A204.1 (cell line): ENCODE data around the gene PLSCR3.
"Not testable (repeated sequence)": the region's sequence is repeated elsewhere in the genome, so short reads cannot be mapped to it uniquely, and the experiment has no call there.

ENCODE experiments used
- FAIRE-seq: peaks from 2 replicates; lab custom pipeline; 2012; peaks lifted over from hg19 to GRCh38; lab: Jason Lieb, UNC

PLSCR3 gene

GRCh38 chr17:7380321-7380720 lies 14.0 kb downstream of the PLSCR3 start:
- no peak for FAIRE-seq

GRCh38 chr17:7379134-7379533 lies 15.2 kb downstream of the PLSCR3 start:
- FAIRE-seq, result no peak

DNA sequence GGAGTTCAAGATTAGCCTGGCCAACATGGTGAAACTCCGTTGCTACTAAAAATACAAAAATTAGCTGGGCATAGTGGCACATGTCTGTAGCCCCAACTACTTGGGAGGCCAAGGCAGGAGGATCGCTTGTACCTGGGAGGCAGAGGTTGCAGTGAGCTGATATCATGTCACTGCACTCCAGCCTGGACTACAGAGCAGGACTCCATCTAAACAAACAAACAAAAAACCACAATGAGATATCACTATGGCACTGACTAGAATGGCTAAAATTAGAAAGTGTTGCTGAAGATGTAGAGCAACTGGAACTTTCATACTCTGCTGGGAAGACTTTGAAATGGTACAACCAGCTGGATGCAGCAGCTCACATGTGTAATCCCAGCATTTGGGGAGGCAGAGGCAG lies 20.0 kb downstream of the PLSCR3 start:
- no peak for FAIRE-seq

DNA sequence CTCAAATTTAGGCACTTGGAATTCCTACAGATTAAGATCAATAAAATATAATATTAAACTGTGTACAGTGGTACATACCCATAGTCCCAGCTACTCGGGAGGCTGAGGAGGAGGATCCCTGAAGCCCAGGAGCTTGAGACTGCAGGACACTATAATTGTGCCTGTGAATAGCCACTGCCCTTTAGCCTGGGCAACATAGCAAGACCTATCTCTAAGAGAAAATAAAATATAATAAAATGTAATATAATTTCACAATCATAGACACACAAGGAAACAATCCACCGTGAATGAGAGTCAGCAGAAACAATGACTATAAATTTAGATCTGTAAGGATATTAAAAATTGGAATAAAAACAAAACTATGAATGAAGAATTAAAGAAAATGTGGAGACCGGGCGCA lies 23.5 kb downstream of the PLSCR3 start:
- no peak for FAIRE-seq

DNA sequence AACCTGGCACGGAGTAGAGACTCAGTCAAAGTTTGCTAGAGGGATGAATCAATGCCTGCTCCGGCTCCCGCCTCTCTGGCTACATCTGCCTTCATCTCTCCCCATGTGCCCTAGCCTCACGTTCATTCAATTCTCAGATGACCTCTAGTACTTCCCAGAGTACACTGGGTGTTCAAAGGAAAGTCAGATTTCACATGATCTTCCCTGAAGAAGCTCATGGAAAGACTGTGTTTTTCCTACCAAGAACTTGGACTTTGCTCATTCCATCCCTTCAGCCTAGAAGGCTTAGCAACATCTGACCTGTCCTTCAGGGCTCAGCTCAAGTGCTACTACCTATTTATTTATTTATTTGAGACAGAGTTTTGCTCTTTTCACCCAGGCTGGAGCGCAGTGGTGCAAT lies 24.5 kb downstream of the PLSCR3 start:
- no peak for FAIRE-seq

- not testable (repeated sequence) for FAIRE-seq
These were observed 25.7 kb downstream of the PLSCR3 start for GRCh38 chr17:7368599-7368994.

- no peak for FAIRE-seq
These were observed 26.3 kb downstream of the PLSCR3 start for GRCh38 chr17:7367918-7368598.

DNA sequence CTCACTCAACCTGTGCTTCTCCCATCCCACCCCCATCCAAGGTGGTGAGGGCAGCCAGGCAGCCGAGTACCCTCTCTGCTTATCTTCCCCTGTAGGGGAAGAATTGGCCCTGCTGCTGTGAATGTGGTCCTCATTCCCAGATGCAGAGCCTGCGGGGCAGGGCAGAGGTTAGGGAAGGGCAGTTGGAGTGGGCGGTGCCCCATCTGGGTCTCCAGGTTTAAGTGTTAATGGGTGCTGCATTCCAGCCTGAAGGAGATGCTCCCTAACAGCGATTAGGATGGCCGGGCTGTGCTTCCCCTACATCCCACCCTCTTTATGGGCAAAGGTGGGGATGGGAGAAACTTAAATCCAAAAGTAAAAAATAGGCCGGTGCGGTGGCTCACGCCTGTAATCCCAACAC lies 27.2 kb downstream of the PLSCR3 start:
- no peak for FAIRE-seq

DNA sequence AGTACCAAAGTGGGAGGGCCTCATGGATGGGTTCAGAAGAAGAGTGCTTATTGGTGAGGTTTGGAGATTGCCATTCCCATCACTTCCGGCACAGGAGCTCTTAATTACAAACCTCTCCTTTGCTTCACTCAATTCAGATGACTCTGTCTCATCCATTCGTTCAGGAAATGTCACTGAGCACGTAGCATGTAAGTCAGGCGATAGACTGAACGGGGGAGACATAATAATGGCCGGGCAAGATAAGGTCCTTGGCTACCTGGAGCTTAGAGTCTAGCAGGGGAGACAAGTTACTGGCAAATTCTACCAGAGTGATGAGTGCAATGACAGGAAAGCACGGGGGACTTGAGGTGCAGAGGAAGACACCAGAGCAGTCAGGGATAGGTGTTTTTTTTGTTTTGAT lies 28.4 kb downstream of the PLSCR3 start:
- FAIRE-seq, result not testable (repeated sequence)

- FAIRE-seq, result no peak
These were observed 31.0 kb downstream of the PLSCR3 start for GRCh38 chr17:7363311-7363710.

- FAIRE-seq, result no peak
These were observed 32.4 kb downstream of the PLSCR3 start for GRCh38 chr17:7361906-7362305.

- no peak for FAIRE-seq
These were observed 36.9 kb downstream of the PLSCR3 start for GRCh38 chr17:7357381-7357780.

GRCh38 chr17:7356756-7357155 lies 37.6 kb downstream of the PLSCR3 start:
- FAIRE-seq, result no peak

GRCh38 chr17:7356072-7356549 lies 38.2 kb downstream of the PLSCR3 start:
- no peak for FAIRE-seq

GRCh38 chr17:7355573-7355972 lies 38.8 kb downstream of the PLSCR3 start:
- FAIRE-seq, result no peak

GRCh38 chr17:7355053-7355452 lies 39.3 kb downstream of the PLSCR3 start, which contains the start of gene TMEM95:
Gene TMEM95, plus strand, starts transcription at chr17:7355156. Its CDS starts 49 bp downstream, at chr17:7355205.
- FAIRE-seq, result no peak

DNA sequence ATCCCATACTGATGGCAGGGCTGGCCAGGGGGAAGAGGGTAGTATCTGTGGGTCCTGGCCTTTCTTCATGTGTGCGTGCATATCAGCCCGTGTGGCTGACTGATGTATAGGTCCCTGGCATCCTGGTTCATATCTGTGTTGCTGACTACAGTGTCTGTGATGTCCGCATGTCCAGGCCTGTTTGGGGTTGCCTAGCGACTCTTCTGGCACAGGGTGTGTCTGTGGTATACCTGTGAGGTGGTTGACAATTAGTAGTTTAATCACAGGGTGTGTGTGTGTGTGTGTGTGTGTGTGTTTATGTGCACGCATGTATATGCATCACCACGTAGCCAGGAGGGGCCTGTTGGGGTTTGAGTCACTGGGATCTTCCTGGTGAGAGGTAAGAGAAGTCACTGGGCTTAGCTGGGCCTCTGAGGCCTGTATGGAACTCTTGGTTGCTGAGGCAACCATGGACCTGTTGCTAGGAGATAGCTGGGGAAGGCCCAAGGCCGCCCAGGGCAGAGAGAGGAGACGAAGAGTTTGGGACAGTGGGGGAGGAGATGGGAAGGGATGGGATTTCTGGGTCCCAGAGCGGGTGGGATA lies 40.0 kb downstream of the PLSCR3 start:
- no peak for FAIRE-seq

DNA sequence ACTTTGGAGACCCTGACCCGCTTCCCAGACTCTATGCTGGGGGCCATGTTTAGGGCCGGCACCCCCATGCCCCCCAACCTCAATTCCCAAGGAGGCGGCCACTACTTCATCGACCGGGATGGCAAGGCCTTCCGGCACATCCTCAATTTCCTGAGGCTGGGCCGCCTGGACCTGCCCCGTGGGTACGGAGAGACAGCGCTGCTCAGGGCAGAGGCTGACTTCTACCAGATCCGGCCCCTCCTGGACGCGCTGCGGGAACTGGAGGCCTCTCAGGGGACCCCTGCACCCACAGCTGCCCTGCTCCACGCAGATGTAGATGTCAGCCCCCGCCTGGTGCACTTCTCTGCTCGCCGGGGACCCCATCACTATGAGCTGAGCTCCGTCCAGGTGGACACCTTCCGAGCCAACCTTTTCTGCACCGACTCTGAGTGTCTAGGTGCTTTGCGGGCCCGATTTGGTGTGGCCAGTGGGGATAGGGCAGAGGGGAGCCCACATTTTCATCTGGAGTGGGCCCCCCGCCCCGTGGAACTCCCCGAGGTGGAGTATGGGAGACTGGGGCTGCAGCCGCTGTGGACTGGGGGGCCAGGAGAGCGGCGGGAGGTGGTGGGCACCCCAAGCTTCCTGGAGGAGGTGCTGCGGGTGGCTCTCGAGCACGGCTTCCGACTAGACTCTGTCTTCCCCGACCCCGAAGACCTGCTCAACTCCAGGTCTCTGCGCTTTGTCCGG lies 41.3 kb downstream of the PLSCR3 start:
- FAIRE-seq, result no peak

- no peak for FAIRE-seq
These were observed 41.8 kb downstream of the PLSCR3 start for GRCh38 chr17:7352503-7352889.

DNA sequence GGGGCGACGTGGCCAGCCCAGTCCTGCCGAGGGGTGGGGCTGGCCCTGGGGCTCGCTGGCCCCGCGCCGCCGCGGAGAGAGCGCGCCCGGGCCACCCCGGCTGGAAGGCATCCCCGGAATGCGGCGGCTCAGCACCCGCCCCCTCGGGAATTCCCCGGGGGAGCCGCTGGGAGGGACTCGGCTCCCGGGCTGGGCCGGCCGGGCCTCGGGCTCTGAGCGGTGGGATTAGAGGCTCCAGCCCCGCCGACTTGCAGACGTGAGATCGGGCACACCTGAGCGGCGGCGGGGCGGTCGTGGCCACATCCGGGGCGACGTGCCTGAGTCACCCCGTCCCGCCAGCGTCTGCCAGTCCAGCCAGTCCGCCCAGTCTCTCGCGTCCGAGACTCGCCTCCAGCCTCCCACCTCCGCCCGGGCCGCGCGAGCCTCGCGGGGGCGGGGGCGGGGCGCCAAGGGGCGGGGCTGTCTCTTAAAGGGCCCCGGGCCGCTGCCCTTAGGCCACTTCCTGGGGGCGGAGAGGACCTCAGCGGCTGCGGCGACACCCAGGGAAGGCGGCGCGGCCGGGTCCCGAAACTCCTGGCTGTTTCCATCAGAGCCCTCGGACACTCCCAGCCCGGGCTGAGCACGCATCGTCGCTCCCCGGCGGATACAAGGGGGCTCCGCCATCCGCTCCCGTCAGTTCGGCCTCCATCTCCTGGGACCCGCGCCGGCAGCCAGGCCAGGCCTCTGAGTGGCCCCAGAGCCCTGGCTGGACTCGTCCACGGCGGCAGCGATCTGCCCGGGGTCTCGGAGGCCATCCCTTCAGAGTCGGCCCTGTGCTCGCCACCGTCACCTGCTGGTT lies 42.4 kb downstream of the PLSCR3 start, which contains the start of gene KCTD11:
TSS of gene KCTD11 (plus strand) at position 498 of the 838 bp plus-strand sequence.
- no peak for FAIRE-seq

- FAIRE-seq, result no peak
These were observed 45.7 kb downstream of the PLSCR3 start for GRCh38 chr17:7348478-7349242.
